HepG2 (cell line): ENCODE results near the gene TUBA1A.

Experiments
- FOXA1 ChIP-seq, 2 experiments: fragments of 450-650 bp in 1 of 2; sonication (generic) in 1 of 2; formaldehyde crosslinking in 1 of 2; IDR thresholded peaks; 2 replicates each; pipeline versions ENCODE4 v1.4.0 to v1.6.1; 2016 to 2020; ENCODE audit warnings: missing genetic modification reagents in 1 of 2
- RXRA ChIP-seq: sonication (generic); formaldehyde crosslinking; IDR thresholded peaks from 2 replicates; pipeline ENCODE4 v1.5.1; 2020; ENCODE audit warnings: missing genetic modification reagents
- ZNF274 ChIP-seq: sonication (generic); formaldehyde crosslinking; IDR thresholded peaks from 2 replicates; pipeline ENCODE4 v1.5.1; 2020; ENCODE audit warnings: mild to moderate bottlenecking, missing genetic modification reagents
- TF ChIP-seq, protein P1 (sequence below): IDR thresholded peaks from 2 replicates; pipeline ENCODE4 v1.6.1; 2016; ENCODE audit warnings: control low read depth
- TF ChIP-seq, protein P2 (sequence below): sonication (generic); IDR thresholded peaks from 2 replicates; pipeline ENCODE4 v1.6.1; 2016; ENCODE audit warnings: low read depth, borderline replicate concordance

DNA sequence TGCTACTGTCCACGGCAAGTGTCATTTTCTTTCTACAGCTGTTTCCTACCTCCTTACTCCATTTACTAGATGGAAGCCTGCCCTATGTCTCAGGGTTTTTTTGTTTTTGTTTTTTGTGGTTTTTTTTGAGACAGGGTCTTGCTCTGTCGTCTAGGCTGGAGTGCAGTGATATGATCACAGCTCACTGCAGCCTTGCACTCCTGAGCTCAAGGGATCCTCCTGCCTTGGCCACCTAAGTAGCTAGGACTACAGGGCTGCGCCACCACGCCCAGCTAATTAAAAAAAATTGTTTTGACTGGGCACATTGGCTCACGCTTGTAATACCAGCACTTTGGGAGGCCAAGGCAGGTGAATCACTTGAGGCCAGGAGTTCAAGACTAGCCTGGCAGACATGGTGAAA, 14.7 kb downstream of the TUBA1A start:
- TF ChIP-seq RXRA (CRISPR knock-in tag) (no peak), FOXA1 (IDR thresholded peaks at IDR 0.05) (no peak), FOXA1 (CRISPR knock-in tag; IDR thresholded peaks at IDR 0.05) (no peak), ZNF274 (CRISPR knock-in tag) (no peak)
- TF ChIP-seq, protein P1, sequence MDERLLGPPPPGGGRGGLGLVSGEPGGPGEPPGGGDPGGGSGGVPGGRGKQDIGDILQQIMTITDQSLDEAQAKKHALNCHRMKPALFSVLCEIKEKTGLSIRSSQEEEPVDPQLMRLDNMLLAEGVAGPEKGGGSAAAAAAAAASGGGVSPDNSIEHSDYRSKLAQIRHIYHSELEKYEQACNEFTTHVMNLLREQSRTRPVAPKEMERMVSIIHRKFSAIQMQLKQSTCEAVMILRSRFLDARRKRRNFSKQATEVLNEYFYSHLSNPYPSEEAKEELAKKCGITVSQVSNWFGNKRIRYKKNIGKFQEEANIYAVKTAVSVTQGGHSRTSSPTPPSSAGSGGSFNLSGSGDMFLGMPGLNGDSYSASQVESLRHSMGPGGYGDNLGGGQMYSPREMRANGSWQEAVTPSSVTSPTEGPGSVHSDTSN: no peak
- TF ChIP-seq, protein P2, sequence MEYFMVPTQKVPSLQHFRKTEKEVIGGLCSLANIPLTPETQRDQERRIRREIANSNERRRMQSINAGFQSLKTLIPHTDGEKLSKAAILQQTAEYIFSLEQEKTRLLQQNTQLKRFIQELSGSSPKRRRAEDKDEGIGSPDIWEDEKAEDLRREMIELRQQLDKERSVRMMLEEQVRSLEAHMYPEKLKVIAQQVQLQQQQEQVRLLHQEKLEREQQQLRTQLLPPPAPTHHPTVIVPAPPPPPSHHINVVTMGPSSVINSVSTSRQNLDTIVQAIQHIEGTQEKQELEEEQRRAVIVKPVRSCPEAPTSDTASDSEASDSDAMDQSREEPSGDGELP: no peak
